Loucy (cell line): ENCODE data around the gene CARD19.

Source experiments
- H2AFZ ChIP-seq: fragments of 200-600 bp; sonication (generic); 2 replicates; pipeline ENCODE4 v1.6.0; 2016; ENCODE audit warnings: antibody characterized with exemption, mild to moderate bottlenecking, low read length, moderate library complexity
- H3F3A ChIP-seq: fragments of 200-600 bp; 2 replicates; pipeline ENCODE4 v1.6.0; 2016; ENCODE audit warnings: antibody characterized with exemption, low read depth, mild to moderate bottlenecking
- H3K27me3 ChIP-seq: fragments of 200-600 bp; sonication (generic); 2 replicates; pipeline ENCODE4 v1.6.1; 2014; ENCODE audit warnings: low read length, mild to moderate bottlenecking; ENCODE audit not compliant: insufficient read depth, poor library complexity, severe bottlenecking
- H3K36me3 ChIP-seq: fragments of 200-600 bp; sonication (generic); 2 replicates; pipeline ENCODE4 v1.6.1; 2016; ENCODE audit warnings: low read length; ENCODE audit not compliant: insufficient read depth
- H3K4me1 ChIP-seq: fragments of 200-600 bp; sonication (generic); 2 replicates; pipeline ENCODE4 v1.5.1; 2014; ENCODE audit warnings: low read length, mild to moderate bottlenecking; ENCODE audit not compliant: insufficient read depth, poor library complexity, severe bottlenecking
- H3K4me2 ChIP-seq: fragments of 200-600 bp; sonication (generic); 2 replicates; pipeline ENCODE4 v1.6.0; 2014; ENCODE audit warnings: antibody characterized with exemption, low read length, low read depth, mild to moderate bottlenecking; ENCODE audit not compliant: poor library complexity, severe bottlenecking
- H3K4me3 ChIP-seq: fragments of 200-600 bp; sonication (generic); 2 replicates; pipeline ENCODE4 v1.5.1; 2014; ENCODE audit warnings: low read length, mild to moderate bottlenecking, mixed read lengths; ENCODE audit not compliant: poor library complexity, severe bottlenecking
- H3K79me2 ChIP-seq: fragments of 200-600 bp; sonication (generic); 2 replicates; pipeline ENCODE4 v1.6.1; 2014; ENCODE audit warnings: low read length; ENCODE audit not compliant: insufficient read depth
- H3K9ac ChIP-seq: fragments of 200-600 bp; sonication (generic); 2 replicates; pipeline ENCODE4 v1.6.0; 2014; ENCODE audit warnings: mild to moderate bottlenecking, low read depth, low read length, moderate library complexity; ENCODE audit not compliant: poor library complexity, severe bottlenecking
- H3K9me2 ChIP-seq: fragments of 200-600 bp; sonication (generic); replicated peaks from 2 replicates; pipeline ENCODE4 v1.6.1; 2016; ENCODE audit warnings: low read depth, low read length, mixed read lengths
- H3K9me3 ChIP-seq: fragments of 200-600 bp; sonication (generic); 2 replicates; pipeline ENCODE4 v1.6.1; 2014; ENCODE audit warnings: mild to moderate bottlenecking, antibody characterized with exemption, low read length, low read depth; ENCODE audit not compliant: insufficient read depth
- H4K20me1 ChIP-seq: fragments of 200-600 bp; sonication (generic); 2 replicates; pipeline ENCODE4 v1.6.0; 2014; ENCODE audit warnings: antibody characterized with exemption, low read length, mild to moderate bottlenecking; ENCODE audit not compliant: insufficient read depth, poor library complexity, severe bottlenecking
- EZH2phosphoT487 ChIP-seq: fragments of 200-600 bp; IDR thresholded peaks from 2 replicates; pipeline ENCODE4 v1.6.1; 2018; ENCODE audit warnings: antibody characterized with exemption, mild to moderate bottlenecking, moderate library complexity, borderline replicate concordance
- TF ChIP-seq, protein P1 (sequence below): fragments of 200-600 bp; sonication (generic); conservative IDR thresholded peaks from 2 replicates; pipeline ENCODE4 v1.5.1; 2014; ENCODE audit warnings: mild to moderate bottlenecking, antibody characterized with exemption, low read length

The CARD19 gene

GRCh38 chr9:93097511-93098201 lies 1.6 kb downstream of the CARD19 start:
- no peak for TF ChIP-seq EZH2phosphoT487
- TF ChIP-seq, protein P1, sequence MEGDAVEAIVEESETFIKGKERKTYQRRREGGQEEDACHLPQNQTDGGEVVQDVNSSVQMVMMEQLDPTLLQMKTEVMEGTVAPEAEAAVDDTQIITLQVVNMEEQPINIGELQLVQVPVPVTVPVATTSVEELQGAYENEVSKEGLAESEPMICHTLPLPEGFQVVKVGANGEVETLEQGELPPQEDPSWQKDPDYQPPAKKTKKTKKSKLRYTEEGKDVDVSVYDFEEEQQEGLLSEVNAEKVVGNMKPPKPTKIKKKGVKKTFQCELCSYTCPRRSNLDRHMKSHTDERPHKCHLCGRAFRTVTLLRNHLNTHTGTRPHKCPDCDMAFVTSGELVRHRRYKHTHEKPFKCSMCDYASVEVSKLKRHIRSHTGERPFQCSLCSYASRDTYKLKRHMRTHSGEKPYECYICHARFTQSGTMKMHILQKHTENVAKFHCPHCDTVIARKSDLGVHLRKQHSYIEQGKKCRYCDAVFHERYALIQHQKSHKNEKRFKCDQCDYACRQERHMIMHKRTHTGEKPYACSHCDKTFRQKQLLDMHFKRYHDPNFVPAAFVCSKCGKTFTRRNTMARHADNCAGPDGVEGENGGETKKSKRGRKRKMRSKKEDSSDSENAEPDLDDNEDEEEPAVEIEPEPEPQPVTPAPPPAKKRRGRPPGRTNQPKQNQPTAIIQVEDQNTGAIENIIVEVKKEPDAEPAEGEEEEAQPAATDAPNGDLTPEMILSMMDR, result no peak
- Histone ChIP-seq H3K9me2 (no peaks in the 10 kb centered on the region), H3K9ac (peak overlapping the region; percentile 89), H3K36me3 (no peaks in the 10 kb centered on the region), H3K4me3 (peak overlapping the region; percentile 91), H3K4me1 (peaks cover 63% of the 10 kb centered on the region), H2AFZ (no peak overlapping the region), H4K20me1 (peaks cover 6% of the 10 kb centered on the region), H3F3A (peaks cover 9% of the 10 kb centered on the region), H3K27me3 (no peaks in the 10 kb centered on the region), H3K9me3 (no peaks in the 10 kb centered on the region; the same call in 1 of the 2 replicates), H3K79me2 (peaks cover 62% of the 10 kb centered on the region), H3K4me2 (peak overlapping the region; percentile 100)

GRCh38 chr9:93098236-93098946 lies 2.4 kb downstream of the CARD19 start:
- H3K9ac ChIP-seq, result peak overlapping the region; percentile 89
- H3K4me2 ChIP-seq, result peak overlapping the region; percentile 100
- H3K79me2 ChIP-seq, result peaks cover 70% of the 10 kb centered on the region
- H3K9me2 ChIP-seq, result no peaks in the 10 kb centered on the region
- peaks cover 56% of the 10 kb centered on the region for H3K4me1 ChIP-seq
- H4K20me1 ChIP-seq, result peaks cover 6% of the 10 kb centered on the region
- H2AFZ ChIP-seq, result no peak overlapping the region; the same call in 1 of the 2 replicates
- H3K36me3 ChIP-seq, result no peaks in the 10 kb centered on the region
- no peaks in the 10 kb centered on the region; the same call in 1 of the 2 replicates for H3K9me3 ChIP-seq
- peaks cover 9% of the 10 kb centered on the region for H3F3A ChIP-seq
- H3K27me3 ChIP-seq, result no peaks in the 10 kb centered on the region
- TF ChIP-seq, protein P1, result no peak
- no peak for TF ChIP-seq EZH2phosphoT487
- peak overlapping the region; percentile 91 for H3K4me3 ChIP-seq

- H4K20me1 ChIP-seq, result peaks cover 6% of the 10 kb centered on the region
- H3K79me2 ChIP-seq, result peaks cover 83% of the 10 kb centered on the region
- TF ChIP-seq, protein P1, result no peak
- TF ChIP-seq EZH2phosphoT487, result no peak
- H3F3A ChIP-seq, result peaks cover 9% of the 10 kb centered on the region
- H3K27me3 ChIP-seq, result no peaks in the 10 kb centered on the region
- peak overlapping the region; percentile 100 for H3K4me2 ChIP-seq
- peak overlapping the region; percentile 89 for H3K9ac ChIP-seq
- H3K36me3 ChIP-seq, result no peaks in the 10 kb centered on the region
- H3K4me1 ChIP-seq, result peaks cover 43% of the 10 kb centered on the region
- H3K9me2 ChIP-seq, result no peaks in the 10 kb centered on the region
- H3K9me3 ChIP-seq, result no peaks in the 10 kb centered on the region; the same call in 1 of the 2 replicates
- peak overlapping the region; percentile 91 for H3K4me3 ChIP-seq
- no peak overlapping the region for H2AFZ ChIP-seq
These were observed 3.7 kb downstream of the CARD19 start for GRCh38 chr9:93099551-93100275.
